ENCODE results near the gene RPL29. TPM values are rescaled to one million over a fixed set of nuclear protein-coding genes. Genes with fewer than 3 reads are reported as not detected.
"Not testable (repeated sequence)": the region's sequence is repeated elsewhere in the genome, so short reads cannot be mapped to it uniquely, and the experiment has no call there.

Gene RPL29
- polyA plus RNA-seq, 1 experiment = 1,368 TPM

DNA sequence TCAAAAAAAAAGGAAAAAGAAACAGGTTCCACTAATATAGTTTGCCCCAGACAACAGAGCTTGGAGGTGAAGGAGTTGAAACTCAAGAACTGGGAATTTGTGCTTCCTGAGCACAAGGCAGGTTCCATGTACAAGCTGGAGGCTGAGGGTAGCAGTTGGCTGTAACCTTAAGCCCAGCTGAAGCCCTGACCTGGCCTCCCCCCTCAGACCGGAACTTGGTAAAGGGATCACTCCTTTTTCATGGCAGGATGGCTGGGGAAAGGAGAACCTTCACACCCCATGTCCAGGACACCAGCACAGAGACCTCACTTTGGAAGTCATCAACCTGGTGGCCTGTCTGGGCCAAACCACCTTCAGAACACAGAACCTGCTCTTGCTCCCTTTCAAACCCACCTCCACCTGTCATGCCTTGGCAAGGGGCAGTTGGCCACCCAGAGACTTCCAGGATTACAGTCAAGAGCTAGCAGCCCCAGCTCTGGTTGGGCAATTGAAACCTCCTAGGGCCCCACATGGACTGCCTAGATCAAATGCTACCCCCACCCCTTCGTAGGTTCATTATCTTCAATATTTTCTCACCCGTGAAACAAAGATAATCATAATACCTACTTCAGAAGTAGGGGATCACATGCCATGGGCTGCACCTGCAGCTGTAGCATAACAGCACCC is 3.5 kb downstream of the RPL29 start:
- POLR2A ChIA-PET = interaction anchor here (1.1 to 2.9 kb wide), 5 partner anchors 9 to 68 kb away, joined by 4 to 20 read pairs (median 4); partner anchors contain the start of genes ACY1 and DUSP7
- TF ChIP-seq, protein P1, sequence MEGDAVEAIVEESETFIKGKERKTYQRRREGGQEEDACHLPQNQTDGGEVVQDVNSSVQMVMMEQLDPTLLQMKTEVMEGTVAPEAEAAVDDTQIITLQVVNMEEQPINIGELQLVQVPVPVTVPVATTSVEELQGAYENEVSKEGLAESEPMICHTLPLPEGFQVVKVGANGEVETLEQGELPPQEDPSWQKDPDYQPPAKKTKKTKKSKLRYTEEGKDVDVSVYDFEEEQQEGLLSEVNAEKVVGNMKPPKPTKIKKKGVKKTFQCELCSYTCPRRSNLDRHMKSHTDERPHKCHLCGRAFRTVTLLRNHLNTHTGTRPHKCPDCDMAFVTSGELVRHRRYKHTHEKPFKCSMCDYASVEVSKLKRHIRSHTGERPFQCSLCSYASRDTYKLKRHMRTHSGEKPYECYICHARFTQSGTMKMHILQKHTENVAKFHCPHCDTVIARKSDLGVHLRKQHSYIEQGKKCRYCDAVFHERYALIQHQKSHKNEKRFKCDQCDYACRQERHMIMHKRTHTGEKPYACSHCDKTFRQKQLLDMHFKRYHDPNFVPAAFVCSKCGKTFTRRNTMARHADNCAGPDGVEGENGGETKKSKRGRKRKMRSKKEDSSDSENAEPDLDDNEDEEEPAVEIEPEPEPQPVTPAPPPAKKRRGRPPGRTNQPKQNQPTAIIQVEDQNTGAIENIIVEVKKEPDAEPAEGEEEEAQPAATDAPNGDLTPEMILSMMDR (IDR thresholded peaks at IDR 0.05; ENCODE audit: low read depth, low read length) = no peak
- H3K27me3 ChIP-seq (ENCODE audit: control insufficient read depth, insufficient read depth, low read length) = no peaks in the 10 kb centered on the region
- no peak overlapping the region for H3K27ac ChIP-seq (ENCODE audit: low read depth, low read length)
- DNase-seq (ENCODE audit: low read depth, low spot score) = no peak
- H3K4me3 ChIP-seq (ENCODE audit: low read depth, low read length) = no peak overlapping the region
- H3K9me3 ChIP-seq (ENCODE audit: control insufficient read depth, insufficient read depth, low read length) = no peaks in the 10 kb centered on the region; the same call in 1 of the 2 replicates
- CTCF ChIA-PET = interaction anchor here (1.4 to 2.5 kb wide), 3 partner anchors 9 to 51 kb away, joined by 5 to 8 read pairs (median 5); partner anchors contain the start of genes ABHD14A, ABHD14B and RRP9

DNA sequence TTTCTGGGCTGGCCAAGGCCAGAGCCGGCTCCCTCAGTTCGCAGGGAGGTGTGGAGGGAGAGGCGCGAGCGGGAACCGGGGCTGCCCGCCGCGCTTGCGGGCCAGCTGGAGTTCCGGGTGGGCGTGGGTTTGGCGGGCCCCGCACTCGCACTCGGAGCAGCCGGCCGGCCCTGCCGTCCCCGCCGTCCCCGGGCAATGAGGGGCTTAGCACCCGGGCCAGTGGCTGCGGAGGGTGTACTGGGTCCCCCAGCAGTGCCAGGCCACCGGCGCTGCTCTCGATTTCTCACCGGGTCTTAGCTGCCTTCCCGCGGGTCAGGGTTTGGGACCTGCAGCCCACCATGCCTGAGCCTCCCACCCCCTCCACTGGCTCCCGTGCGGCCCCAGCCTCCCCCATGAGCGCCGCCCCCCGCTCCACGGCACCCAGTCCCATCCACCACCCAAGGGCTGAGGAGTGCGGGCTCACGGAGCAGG is 5.2 kb downstream of the RPL29 start:
- DNase-seq (ENCODE audit: low read depth, low spot score); CTCF ChIA-PET; H3K4me3 ChIP-seq (ENCODE audit: low read depth, low read length); H3K9me3 ChIP-seq (ENCODE audit: control insufficient read depth, insufficient read depth, low read length); H3K27me3 ChIP-seq (ENCODE audit: control insufficient read depth, insufficient read depth, low read length); H3K27ac ChIP-seq (ENCODE audit: low read depth, low read length): not testable (repeated sequence)
- POLR2A ChIA-PET = interaction anchor here (1.3 to 2.9 kb wide), 2 partner anchors 8 to 66 kb away, joined by 5 to 20 read pairs; partner anchors contain the start of genes ACY1 and DUSP7

DNA sequence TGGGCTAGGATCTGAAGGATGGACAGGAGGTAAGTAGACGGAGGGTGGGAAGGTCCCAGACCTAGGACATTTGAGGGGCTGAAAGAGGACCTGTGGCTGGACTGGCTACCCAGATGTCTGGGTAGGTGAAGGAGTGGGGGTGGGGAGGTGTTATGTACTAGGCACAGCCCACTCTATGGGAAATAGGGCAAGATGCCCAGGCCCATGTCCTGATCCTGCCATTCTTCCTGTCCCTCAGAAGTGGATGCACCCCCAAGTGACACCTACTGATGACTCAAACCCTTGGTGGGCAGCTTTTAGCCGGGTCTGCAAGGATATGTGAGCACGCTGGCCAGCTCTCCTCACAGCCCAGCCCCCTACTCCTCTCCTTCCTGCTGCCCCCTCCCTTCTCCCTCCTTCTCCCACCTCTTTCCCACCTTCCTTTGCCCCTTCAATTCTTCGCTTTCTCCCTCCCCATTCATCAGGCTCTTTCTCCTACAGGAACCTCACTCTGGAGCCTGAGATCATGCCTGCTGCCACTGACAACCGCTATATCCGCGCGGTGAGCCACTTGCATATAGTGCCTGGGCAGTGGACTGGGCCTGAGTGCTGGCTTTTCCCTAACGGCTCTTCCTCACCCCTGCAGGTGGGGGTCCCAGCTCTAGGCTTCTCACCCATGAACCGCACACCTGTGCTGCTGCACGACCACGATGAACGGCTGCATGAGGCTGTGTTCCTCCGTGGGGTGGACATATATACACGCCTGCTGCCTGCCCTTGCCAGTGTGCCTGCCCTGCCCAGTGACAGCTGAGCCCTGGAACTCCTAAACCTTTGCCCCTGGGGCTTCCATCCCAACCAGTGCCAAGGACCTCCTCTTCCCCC is 7.2 kb downstream of the RPL29 start:
- no peak for DNase-seq (ENCODE audit: low read depth, low spot score)
- Histone ChIP-seq H3K27ac (ENCODE audit: low read depth, low read length) (no peak overlapping the region), H3K27me3 (ENCODE audit: control insufficient read depth, insufficient read depth, low read length) (no peaks in the 10 kb centered on the region), H3K4me3 (ENCODE audit: low read depth, low read length) (no peak overlapping the region), H3K9me3 (ENCODE audit: control insufficient read depth, insufficient read depth, low read length) (no peaks in the 10 kb centered on the region; the same call in 1 of the 2 replicates)
- ChIA-PET POLR2A (no interaction called here), CTCF (no interaction called here)
- TF ChIP-seq, protein P1 (IDR thresholded peaks at IDR 0.05; ENCODE audit: low read depth, low read length) = no peak

DNA sequence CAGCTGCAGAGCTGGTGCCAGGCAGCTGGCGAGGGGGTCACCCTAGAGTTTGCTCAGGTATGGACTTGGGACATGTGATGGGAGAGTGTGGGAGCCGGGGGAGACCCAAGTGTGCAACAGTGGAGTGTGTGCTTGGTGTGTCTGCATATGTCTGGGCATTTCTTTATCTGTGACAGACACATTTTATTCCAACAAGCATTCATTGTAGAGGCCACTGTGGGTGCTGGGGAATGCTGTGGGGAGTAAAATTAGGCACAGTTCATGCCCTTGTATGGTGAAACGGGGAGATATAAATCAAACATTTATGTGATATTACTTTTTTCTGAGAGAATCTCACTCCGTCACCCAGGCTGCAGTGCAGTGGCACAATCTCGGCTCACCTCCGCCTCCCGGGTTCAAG is 8.1 kb downstream of the RPL29 start:
- DNase-seq (ENCODE audit: low read depth, low spot score) = no peak
- Histone ChIP-seq H3K4me3 (ENCODE audit: low read depth, low read length) (no peak overlapping the region), H3K27me3 (ENCODE audit: control insufficient read depth, insufficient read depth, low read length) (no peaks in the 10 kb centered on the region), H3K9me3 (ENCODE audit: control insufficient read depth, insufficient read depth, low read length) (no peaks in the 10 kb centered on the region; the same call in 1 of the 2 replicates), H3K27ac (ENCODE audit: low read depth, low read length) (no peak overlapping the region)
- POLR2A ChIA-PET = interaction anchor here (1.1 kb wide), 2 partner anchors 8 to 1418 kb away, joined by 3 to 4 read pairs; partner anchors contain the start of genes HEMK1 and RPL29
- CTCF ChIA-PET = interaction anchor here (1.6 kb wide), 1 partner anchor 14 kb away, joined by 7 read pairs; the partner anchor contains the start of gene ABHD14B
- TF ChIP-seq, protein P1 (IDR thresholded peaks at IDR 0.05; ENCODE audit: low read depth, low read length) = no peak

Measured in AG04450 (cell line).